GM23338 (cell line): ENCODE measurements around the gene CDC40. TPM values are rescaled to one million over a fixed set of nuclear protein-coding genes. Genes with fewer than 3 reads are reported as not detected.

ENCODE experiments used
- ATAC-seq: fragments of 200-7000 bp; cut with Tn5 transposase; 3 replicates; pipeline ENCODE4 v1.9.1; 2020
- DNase-seq: peaks from one replicate; pipeline ENCODE4 v3.0.0-alpha.2; 2015; ENCODE audit warnings: low spot score
- H2AFZ ChIP-seq: fragments of 200-600 bp; sonication (generic); 2 replicates; pipeline ENCODE4 v1.8.0; 2016; ENCODE audit warnings: antibody characterized with exemption, mild to moderate bottlenecking, moderate library complexity
- H3F3A ChIP-seq: fragments of 200-600 bp; sonication (generic); replicated peaks from 2 replicates; pipeline ENCODE4 v1.8.0; 2017; ENCODE audit warnings: antibody characterized with exemption, mixed run types, low read depth
- H3K27ac ChIP-seq: fragments of 200-600 bp; sonication (generic); 2 replicates; pipeline ENCODE4 v1.6.1; 2016; ENCODE audit warnings: low read depth
- H3K27me3 ChIP-seq: fragments of 200-600 bp; sonication (generic); 2 replicates; pipeline ENCODE4 v1.8.0; 2016; ENCODE audit warnings: mild to moderate bottlenecking, mixed run types, moderate library complexity; ENCODE audit not compliant: insufficient read depth
- H3K36me3 ChIP-seq: fragments of 200-600 bp; sonication (generic); 2 replicates; pipeline ENCODE4 v1.8.0; 2016; ENCODE audit warnings: mild to moderate bottlenecking; ENCODE audit not compliant: insufficient read depth
- H3K4me1 ChIP-seq: fragments of 200-600 bp; sonication (generic); 2 replicates; pipeline ENCODE4 v1.8.0; 2016; ENCODE audit warnings: mild to moderate bottlenecking, moderate library complexity; ENCODE audit not compliant: insufficient read depth
- H3K4me2 ChIP-seq: fragments of 200-600 bp; sonication (generic); 2 replicates; pipeline ENCODE4 v1.7.1; 2017; ENCODE audit warnings: mixed run types
- H3K4me3 ChIP-seq: fragments of 200-600 bp; sonication (generic); 2 replicates; pipeline ENCODE4 v1.6.1; 2016; ENCODE audit warnings: mixed run types
- H3K79me2 ChIP-seq: fragments of 200-600 bp; sonication (generic); replicated peaks from 2 replicates; pipeline ENCODE4 v1.8.0; 2017; ENCODE audit warnings: mild to moderate bottlenecking; ENCODE audit not compliant: insufficient read depth
- H3K9me2 ChIP-seq: fragments of 200-600 bp; sonication (generic); 2 replicates; pipeline ENCODE4 v1.8.0; 2017; ENCODE audit not compliant: insufficient read depth
- H4K20me1 ChIP-seq: fragments of 200-600 bp; sonication (generic); replicated peaks from 2 replicates; pipeline ENCODE4 v1.8.0; 2017; ENCODE audit warnings: mild to moderate bottlenecking; ENCODE audit not compliant: insufficient read depth
- H3K27ac Mint-ChIP-seq: 2 replicates; pipeline ENCODE4 v1.8.0; 2020; ENCODE audit warnings: inconsistent platforms, mild to moderate bottlenecking, moderate library complexity, mixed read lengths
- H3K27me3 Mint-ChIP-seq: 3 replicates; pipeline ENCODE4 v1.8.0; 2022; ENCODE audit warnings: low read depth, mild to moderate bottlenecking, moderate library complexity, mixed read lengths, inconsistent platforms; ENCODE audit not compliant: insufficient read depth, poor library complexity
- H3K36me3 Mint-ChIP-seq: 3 replicates; pipeline ENCODE4 v1.8.0; 2021; ENCODE audit warnings: low read depth, mild to moderate bottlenecking, inconsistent platforms, moderate library complexity, mixed read lengths
- H3K4me1 Mint-ChIP-seq: 3 replicates; pipeline ENCODE4 v1.8.0; 2020; ENCODE audit warnings: mild to moderate bottlenecking, inconsistent platforms, mixed read lengths
- H3K4me3 Mint-ChIP-seq: 3 replicates; pipeline ENCODE4 v1.8.0; 2021; ENCODE audit warnings: moderate library complexity, mild to moderate bottlenecking, inconsistent platforms, mixed read lengths
- H3K9me3 Mint-ChIP-seq: 3 replicates; pipeline ENCODE4 v1.8.0; 2020; ENCODE audit warnings: moderate library complexity, mild to moderate bottlenecking, inconsistent platforms, mixed read lengths
- JUNB ChIP-seq: IDR thresholded peaks from one replicate; pipeline ENCODE4 v1.6.1; 2016; ENCODE audit warnings: antibody characterized with exemption; ENCODE audit not compliant: unreplicated experiment
- POLR2AphosphoS5 ChIP-seq: IDR thresholded peaks from 2 replicates; pipeline ENCODE4 v1.6.1; 2016; ENCODE audit warnings: antibody characterized with exemption, low read depth
- polyA plus RNA-seq: library from polyadenylated mRNA; unstranded; fragments of >200 nt; fragmentation: Nextera tagmentation; extraction: Ambion mirVana; gene quantifications from 2 replicates; pipeline ENCODE4 v1.2.1, GENCODE V29; 2016
- total RNA-seq: library from RNA; depleted of rRNA; stranded (reverse); fragments of >200 nt; shearing (Covaris generic); gene quantifications from 2 replicates; pipeline ENCODE4 v1.2.3, GENCODE V29; 2014
- TF ChIP-seq, protein P1 (sequence below): IDR thresholded peaks from one replicate; pipeline ENCODE4 v1.6.1; 2018; ENCODE audit warnings: antibody characterized with exemption; ENCODE audit not compliant: unreplicated experiment
- TF ChIP-seq, protein P2 (sequence below), 2 experiments: fragments of 200-600 bp in 1 of 2; sonication (generic) in 1 of 2; conservative IDR thresholded peaks; 2 replicates each; pipeline versions ENCODE4 v1.5.1 to v1.6.1; 2016 to 2017; ENCODE audit warnings: antibody characterized with exemption in 2 of 2, low read depth in 2 of 2, mild to moderate bottlenecking in 2 of 2, moderate library complexity in 1 of 2

CDC40 gene
- total and polyA plus RNA-seq, 2 experiments from 2014 or later, result 28.9 to 58.4 TPM

DNA sequence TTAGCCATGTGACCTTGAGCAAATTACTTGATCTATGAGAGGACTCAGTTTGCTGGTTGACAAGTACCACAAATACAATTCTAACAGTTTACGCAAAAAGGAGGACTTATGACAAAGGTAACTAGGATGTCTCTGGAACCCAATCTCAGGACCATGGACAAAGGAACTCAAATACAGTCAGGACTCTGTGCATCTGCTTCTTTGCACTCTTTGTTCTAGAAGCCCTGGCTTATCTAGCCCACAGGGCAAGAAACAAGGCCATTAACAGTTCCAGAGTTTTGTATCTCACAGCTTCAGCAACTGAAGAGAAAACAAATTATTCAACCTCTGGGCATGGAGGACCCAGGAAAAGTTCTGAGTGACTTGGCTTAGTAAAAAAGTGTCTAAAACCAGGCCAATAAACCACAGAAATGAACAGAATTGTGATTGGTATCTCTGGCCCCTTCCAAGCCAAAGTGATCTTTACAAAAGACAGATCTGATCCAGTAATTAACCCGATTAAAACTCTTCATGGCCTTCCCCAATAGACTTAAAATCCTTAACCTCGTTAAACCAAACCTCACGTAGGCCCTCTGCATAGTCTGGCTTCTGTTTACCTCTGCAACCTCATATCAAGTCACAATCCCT lies 6.6 kb upstream of the CDC40 start (continued):
- TF ChIP-seq, protein P1, sequence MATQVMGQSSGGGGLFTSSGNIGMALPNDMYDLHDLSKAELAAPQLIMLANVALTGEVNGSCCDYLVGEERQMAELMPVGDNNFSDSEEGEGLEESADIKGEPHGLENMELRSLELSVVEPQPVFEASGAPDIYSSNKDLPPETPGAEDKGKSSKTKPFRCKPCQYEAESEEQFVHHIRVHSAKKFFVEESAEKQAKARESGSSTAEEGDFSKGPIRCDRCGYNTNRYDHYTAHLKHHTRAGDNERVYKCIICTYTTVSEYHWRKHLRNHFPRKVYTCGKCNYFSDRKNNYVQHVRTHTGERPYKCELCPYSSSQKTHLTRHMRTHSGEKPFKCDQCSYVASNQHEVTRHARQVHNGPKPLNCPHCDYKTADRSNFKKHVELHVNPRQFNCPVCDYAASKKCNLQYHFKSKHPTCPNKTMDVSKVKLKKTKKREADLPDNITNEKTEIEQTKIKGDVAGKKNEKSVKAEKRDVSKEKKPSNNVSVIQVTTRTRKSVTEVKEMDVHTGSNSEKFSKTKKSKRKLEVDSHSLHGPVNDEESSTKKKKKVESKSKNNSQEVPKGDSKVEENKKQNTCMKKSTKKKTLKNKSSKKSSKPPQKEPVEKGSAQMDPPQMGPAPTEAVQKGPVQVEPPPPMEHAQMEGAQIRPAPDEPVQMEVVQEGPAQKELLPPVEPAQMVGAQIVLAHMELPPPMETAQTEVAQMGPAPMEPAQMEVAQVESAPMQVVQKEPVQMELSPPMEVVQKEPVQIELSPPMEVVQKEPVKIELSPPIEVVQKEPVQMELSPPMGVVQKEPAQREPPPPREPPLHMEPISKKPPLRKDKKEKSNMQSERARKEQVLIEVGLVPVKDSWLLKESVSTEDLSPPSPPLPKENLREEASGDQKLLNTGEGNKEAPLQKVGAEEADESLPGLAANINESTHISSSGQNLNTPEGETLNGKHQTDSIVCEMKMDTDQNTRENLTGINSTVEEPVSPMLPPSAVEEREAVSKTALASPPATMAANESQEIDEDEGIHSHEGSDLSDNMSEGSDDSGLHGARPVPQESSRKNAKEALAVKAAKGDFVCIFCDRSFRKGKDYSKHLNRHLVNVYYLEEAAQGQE, result peak; percentile 64
- no peak for TF ChIP-seq JUNB

DNA sequence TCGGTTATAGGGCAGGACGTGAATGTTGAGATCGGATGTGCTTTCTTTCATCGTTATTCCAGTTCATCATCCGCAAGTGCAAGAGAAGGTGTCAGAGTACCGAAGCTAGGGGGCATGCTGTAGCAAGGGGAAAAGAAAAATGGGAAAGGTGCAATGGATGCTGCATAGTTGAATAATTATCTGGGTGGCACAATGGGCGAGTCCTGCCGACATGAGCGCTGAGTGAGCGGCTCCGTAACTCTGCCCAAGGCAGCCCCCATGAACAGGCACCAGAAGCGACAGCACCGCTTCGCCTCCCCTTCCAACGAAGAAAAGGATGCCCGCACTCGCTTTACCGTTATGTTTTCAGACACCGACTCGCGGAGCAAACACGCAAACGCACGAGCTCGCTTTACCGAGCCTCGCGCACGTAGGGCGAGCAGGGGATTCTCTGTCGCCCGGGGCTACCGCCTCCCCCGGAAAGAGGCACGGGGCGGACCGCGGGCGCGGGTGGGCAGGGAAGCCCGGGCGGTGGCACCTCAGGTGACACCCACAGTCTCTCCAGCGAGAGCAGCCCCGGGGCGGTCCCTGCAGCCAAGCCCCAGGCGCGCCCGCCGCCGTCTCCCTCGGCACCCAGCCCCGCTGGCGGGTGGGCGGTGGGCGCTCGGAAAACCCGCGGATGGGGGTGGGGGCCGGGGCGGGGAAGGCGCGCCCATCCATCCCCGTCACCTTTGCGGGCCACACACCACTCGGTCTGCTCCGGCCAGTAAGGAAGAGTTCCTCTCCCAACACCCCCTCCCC lies 1.4 kb upstream of the CDC40 start:
- Mint-ChIP-seq H3K4me3 (peak overlapping the region; percentile 83; the same call in 2 of the 3 replicates), H3K4me1 (peaks cover 15% of the 10 kb centered on the region), H3K36me3 (no peaks in the 10 kb centered on the region), H3K27ac (no peak overlapping the region), H3K9me3 (no peaks in the 10 kb centered on the region), H3K27me3 (peaks cover 7% of the 10 kb centered on the region)
- Histone ChIP-seq H3K27ac (no peak overlapping the region), H4K20me1 (peaks cover 12% of the 10 kb centered on the region), H3K4me1 (peaks cover 12% of the 10 kb centered on the region; the same call in 1 of the 2 replicates), H3K27me3 (no peaks in the 10 kb centered on the region), H3K4me3 (peak overlapping the region; percentile 62), H2AFZ (0 out of 2 replicates have a peak overlapping the region, but pooled peaks have one; percentile 45), H3F3A (no peaks in the 10 kb centered on the region), H3K4me2 (peak overlapping the region; percentile 84), H3K36me3 (no peaks in the 10 kb centered on the region), H3K79me2 (peaks cover 86% of the 10 kb centered on the region), H3K9me2 (no peaks in the 10 kb centered on the region)
- ATAC-seq (peak; percentile 23), DNase-seq (peak; percentile 70)
- TF ChIP-seq, protein P2, sequence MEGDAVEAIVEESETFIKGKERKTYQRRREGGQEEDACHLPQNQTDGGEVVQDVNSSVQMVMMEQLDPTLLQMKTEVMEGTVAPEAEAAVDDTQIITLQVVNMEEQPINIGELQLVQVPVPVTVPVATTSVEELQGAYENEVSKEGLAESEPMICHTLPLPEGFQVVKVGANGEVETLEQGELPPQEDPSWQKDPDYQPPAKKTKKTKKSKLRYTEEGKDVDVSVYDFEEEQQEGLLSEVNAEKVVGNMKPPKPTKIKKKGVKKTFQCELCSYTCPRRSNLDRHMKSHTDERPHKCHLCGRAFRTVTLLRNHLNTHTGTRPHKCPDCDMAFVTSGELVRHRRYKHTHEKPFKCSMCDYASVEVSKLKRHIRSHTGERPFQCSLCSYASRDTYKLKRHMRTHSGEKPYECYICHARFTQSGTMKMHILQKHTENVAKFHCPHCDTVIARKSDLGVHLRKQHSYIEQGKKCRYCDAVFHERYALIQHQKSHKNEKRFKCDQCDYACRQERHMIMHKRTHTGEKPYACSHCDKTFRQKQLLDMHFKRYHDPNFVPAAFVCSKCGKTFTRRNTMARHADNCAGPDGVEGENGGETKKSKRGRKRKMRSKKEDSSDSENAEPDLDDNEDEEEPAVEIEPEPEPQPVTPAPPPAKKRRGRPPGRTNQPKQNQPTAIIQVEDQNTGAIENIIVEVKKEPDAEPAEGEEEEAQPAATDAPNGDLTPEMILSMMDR (conservative IDR thresholded peaks at IDR 0.05; ENCODE audit: low read depth in 2 of 2), result peak; percentile 65 to 83
- TF ChIP-seq POLR2AphosphoS5, result no peak
